ENCODE measurements around the gene TSC1. TPM values are rescaled to one million over a fixed set of nuclear protein-coding genes. Genes with fewer than 3 reads are reported as not detected.
"Not testable (repeated sequence)": the region's sequence is repeated elsewhere in the genome, so short reads cannot be mapped to it uniquely, and the experiment has no call there.

TSC1 gene
- total RNA-seq, 1 donor from 2014 or later = 44.3 TPM

- DNase-seq = no peak
Measured at GRCh38 chr9:132976571-132976970, 32.2 kb upstream of the TSC1 start.

DNA sequence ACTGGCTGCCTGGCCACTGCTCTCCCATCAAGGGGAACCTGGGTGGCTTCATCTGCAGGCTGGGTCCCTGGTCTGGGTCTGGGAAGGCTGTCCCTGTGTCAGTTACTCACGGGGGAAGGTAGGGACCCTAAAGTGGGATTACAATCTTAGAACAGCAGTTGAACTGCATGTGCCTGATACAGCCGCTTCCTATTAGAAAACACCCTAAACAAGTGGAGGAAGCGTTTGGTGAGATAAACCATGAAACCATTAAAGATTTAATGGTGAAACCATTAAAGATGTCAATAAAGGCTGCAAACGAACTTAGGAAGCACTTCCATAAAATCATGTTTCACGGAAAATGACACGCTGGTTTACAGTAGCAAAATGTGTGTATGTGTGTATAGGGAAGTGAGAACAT, 31.5 kb upstream of the TSC1 start:
- no peak for DNase-seq

DNA sequence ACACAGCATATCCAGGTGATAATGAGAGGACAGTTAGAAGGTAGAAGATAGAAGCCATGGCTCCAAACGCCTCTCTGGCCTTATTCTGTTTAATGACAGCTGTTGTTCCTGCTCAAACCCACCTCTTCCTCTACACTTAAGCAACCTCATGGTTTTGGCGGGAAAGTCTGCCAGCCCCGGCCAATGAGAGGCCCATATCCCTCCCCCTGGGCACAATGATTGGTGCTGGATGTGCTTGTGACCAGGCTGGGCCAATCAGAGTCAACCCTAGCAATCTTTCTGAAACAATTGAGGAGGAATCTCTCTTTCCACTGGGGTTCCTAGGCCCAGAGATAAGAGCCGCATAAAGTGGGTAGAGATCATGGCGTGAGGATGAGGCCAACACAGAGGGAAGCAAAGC, 29.3 kb upstream of the TSC1 start:
- no peak for DNase-seq

DNA sequence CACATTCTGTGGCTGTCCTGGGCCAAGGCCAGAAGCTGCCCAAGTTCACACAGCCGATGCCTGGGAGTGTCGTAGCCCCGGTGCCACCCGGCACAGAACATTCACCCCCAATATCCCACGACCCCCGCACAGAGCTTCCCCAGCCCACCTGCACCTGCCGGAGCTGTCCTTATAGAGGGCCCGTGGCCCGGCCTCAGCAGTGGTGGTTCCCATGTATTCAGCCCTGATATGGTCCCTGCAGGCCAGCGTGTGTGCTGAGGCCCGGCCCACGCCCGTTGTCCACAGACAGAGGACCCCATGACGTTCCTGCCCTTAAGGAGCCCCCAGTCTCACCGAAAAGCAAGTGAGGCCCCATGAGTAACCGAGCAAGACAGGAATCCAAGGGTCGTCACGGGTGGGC, 28.8 kb upstream of the TSC1 start:
- no peak for DNase-seq

DNA sequence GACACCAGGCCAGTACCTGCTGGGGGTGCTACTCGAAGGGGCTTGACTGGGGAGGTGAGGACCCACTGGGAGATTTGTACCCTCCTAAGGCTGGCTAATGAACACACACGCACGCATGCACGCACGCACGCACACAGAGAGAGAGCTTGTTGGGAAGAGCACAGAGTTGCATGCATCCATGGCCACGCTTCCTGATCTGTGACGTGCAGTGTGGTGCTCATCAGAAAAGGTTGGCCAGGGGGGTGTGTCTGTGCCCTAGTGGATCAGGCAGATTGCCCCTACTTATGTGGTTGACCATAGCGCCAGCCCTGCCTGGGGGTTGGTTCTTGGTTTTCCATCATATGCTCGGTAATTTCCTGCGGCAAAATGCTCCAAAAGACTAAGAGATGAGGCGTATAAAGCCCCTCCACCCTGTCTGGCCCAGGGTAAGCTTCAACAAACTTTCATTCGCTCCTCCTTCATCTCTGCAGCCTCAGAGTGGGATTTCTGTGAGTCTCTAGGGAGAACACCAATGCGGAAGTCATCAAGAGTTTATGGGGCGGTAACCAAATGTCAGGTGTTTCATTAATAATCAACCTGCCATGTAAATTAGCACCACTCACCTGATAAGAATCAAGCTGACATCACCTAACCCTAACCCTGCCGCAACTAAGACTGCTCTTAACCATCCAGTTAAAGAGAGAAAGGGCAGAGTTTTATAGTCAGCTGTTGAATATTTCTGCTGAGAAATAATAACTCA, 26.1 kb upstream of the TSC1 start:
- no peak for DNase-seq

- no peak for DNase-seq
Measured at GRCh38 chr9:132969783-132970182, 25.4 kb upstream of the TSC1 start.

- not testable (repeated sequence) for DNase-seq
Measured at GRCh38 chr9:132967908-132968307, 23.5 kb upstream of the TSC1 start.

- DNase-seq = no peak
Measured at GRCh38 chr9:132965478-132965877, 21.1 kb upstream of the TSC1 start.

DNA sequence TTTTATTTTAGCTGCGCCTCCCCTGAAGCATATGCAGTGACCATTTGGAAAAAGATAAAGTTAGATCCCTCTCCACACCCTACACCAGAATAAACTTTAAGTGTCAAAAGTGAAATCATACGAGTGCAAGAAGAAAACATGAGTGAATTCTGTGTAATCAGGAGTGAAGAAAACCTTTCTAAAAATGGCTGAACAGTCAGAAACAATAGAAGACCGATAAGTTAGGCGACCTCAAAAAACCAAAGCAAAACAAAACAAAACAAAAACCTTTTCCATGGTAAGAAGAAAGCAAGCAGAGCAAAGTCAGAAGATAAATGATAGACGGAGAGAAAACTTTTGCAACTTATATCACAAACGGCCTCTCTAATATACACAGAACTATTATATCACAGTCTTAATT, 16.6 kb upstream of the TSC1 start:
- no peak for DNase-seq

GRCh38 chr9:132957805-132958204, 13.4 kb upstream of the TSC1 start:
- no peak for DNase-seq

- no peak for DNase-seq
Measured at GRCh38 chr9:132955768-132956167, 11.4 kb upstream of the TSC1 start.

DNA sequence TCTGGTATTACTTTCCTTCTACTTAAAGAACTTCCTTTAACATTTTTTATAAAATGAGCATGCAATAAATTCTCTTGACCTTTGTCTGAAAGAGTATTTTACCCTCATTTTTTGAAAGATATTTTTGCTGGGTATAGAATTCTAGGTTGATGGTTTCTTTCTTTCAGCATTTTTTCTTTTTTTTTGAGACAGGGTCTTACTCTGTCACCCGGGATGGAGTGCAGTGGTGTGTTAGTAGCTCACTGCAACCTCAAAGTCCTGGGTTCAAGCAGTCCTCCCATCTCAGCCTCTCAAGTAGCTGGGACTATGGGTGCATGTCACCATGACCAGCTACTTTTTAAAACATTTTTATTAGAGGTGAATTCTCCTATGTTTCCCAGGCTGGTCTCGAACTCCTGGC, 10.7 kb upstream of the TSC1 start:
- DNase-seq = no peak

- DNase-seq = no peak
Measured at GRCh38 chr9:132949709-132950108, 5.3 kb upstream of the TSC1 start.

GRCh38 chr9:132948482-132949050, 4.2 kb upstream of the TSC1 start:
- no peak for DNase-seq

GRCh38 chr9:132947756-132948155, 3.3 kb upstream of the TSC1 start:
- no peak for DNase-seq

DNA sequence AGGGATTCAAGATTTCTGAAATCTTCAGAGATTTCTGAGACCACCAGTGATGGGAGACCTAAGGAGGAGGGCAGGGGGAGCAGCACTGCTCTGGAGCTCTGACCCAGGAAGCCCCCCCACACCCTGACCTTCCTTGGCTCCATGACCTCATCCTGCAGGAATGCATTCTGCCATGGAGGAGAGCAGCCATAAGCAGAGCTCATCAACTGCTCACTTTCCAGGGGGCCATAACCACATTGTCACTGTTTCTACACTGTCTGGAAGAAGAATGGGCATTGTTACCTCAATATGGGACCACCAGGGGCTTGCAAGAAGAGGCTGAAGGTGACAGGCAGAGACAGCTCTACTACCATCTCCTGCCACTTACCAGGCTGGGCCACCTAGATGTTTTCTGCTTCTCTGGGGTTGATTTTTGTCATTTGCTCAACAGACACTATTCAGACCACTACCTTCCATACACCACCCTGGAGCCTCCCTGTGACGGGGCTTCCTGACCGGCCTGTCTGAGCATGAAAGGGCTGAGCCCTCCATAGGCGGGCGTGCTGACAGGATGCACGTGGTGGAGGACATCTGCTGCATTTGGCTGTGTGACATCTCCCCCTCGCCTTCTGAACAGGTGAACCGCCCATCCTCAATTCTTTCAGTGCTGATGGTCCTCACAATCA, 2.3 kb upstream of the TSC1 start:
- peak; percentile 45 for DNase-seq

DNA sequence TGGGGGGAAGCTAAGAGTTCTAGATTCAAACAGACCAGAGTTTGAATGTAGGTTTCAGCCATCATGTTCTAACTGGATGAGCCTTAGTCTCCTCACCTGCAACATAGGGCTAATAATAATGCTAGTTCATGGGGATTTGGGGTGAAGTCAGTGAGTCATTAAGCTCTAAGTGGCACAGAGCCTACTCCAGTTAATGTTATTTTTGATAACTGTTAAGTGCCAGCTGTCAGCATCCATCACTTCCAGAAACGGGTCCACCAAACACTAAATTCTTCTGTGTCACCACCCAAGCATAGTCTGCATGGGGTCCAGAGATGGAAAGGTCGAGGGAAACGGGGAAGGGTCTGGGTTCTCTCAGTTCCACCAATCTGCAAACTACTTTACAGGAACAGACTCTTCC, 1.8 kb upstream of the TSC1 start:
- peak; percentile 44 for DNase-seq

DNA sequence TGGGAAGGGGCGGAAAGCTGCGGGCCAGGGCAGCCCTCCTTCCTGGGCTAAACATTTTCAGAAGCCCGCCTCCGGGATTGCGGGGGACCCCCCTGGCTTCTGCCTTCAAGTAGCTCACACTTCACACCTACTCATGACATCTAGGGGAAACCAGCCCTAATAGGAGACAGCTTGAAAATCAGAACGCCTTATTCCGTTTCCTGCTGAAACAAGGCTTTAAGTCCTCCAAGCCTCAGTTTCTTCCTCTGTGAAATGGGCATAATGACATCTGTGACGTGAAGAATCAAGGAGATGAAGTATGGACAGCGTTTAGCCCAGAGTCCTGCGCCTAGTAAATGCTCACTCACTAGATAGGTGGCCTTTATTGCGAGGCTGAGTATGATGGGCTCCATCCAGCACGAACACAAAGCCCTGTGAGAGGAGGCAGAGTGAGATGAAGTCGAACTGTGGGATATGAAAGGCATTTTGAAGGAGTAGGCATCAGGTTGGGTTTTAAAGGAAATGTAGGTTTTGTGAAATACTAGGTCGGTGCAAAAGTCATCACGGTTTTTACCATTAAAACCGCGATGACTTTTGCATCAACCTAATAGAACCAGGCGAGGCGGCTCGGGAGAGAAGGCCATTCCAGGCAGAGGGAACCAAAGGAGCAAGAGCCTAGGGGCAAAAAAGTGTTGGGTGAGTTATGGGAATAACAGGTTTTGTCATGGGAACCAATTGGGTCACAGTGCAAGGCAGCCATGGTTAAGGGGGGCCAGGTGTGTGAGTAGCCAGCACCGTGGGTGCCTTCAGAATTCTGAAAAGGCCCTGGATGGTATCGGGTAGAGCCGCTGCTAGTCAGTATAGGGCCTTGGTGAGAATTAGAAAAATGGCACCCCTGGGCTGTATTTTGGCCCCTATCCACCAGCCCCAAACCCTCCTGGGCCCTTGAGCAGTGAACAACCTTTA, 1.0 kb upstream of the TSC1 start:
- DNase-seq = no peak

DNA sequence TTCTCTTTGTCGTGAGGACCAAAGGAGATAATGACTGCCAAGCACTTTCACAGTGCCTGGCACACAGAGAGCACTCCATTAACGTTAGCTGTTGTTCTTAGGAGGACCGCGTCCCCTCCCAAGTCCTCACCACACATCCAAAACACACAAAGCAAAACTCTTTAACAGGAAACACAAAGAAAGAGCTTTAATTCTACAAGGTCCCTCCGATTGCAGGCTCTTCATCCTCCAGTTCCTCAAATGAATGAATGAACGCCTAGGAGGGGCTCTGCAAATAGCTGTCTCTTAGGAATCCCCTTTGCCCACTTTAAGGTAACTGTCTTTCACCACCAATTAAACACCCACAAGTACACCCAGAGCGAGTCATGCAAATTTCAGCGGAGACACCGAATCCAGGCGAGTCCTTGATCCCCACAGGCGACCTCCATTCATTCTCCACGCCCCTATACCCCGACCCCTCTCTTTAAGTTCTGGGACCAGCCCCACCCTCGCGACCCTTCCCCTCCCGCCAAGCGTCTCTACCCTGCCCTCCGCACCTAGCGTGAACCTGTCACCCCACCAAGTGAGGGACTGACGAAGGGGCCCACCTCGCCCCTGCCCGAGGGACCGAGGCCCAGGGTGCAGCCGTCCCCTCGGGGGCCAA, 644 bp downstream of the TSC1 start:
- DNase-seq = no peak

DNA sequence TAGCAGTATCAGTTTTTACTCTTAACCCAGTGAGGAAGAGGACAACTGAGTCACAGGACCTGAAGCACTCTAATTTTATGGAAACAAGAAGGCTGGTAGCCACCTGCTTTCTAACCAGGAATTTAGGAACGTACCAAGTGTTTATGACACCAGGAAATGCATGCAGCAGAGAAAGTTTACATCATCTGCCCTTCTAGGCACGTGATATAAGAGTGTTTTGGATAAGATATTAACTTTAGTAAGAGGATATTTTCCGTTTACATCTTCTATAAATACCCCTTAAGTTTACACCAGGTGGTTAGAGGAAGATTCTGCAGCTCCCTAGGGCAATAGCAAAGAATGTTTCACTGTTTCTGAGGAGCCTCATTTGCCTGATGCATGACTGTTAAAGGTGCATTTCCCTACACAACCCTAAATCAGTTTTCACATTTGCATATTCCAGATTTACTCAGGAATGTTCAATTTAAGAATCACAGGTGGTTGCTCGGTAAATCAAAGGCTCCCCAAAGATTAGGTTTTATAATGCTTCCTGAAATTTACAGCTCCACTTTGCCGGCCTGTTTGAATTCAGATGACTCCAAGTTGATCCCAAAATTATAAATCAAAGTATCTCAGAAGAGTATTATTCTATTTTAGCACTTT, 1.8 kb downstream of the TSC1 start:
- no peak for DNase-seq

DNA sequence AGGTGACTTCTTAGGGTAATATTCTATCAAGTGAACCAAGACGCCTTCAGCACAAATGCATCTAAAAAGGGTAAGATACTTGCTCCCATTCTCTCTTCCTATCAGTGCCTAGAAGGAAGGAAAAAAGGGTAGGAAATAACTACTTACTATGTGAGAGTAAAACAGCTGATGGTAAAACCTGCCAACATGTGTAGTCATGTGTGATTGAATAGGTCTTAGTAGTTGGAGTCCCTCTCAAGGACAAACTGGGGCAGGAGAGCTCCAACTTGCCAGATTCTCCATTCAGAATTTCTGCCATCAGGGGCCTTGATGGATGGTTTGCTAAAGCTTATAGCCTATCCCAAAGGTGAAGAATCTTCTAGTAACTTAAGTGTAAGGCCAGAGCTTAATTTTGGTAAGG, 5.2 kb downstream of the TSC1 start:
- no peak for DNase-seq

DNA sequence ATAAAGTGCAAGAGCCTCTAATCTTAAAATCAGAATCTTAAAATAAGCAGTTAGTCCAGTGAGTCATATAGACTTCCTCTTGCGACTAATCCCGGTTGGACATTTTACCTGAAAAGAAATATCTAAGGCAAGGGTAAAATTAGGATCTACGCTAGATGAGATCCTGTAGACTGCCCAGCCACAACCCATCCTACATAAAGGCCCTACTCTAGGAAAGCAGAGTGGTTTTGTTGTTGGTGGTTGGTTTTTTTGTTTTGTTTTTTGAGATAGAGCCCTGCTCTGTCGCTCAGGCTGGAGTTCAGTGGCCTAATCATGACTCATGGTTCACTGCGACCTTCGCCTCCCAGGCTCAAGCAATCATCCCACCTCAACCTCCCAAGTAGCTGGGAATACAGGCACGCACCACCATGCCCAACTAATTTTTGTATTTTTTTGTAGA, 6.9 kb downstream of the TSC1 start:
- DNase-seq = no peak

All from tongue (tissue), 2 donors.